Kidney (tissue), 14 donors: ENCODE results near the gene TRPM7. TPM values are rescaled to one million over a fixed set of nuclear protein-coding genes. Genes with fewer than 3 reads are reported as not detected.

Experiments used
- DNase-seq, 5 donors: peaks; one replicate each; pipeline ENCODE4 v3.0.0-alpha.2; 2013 to 2020
- FAIRE-seq: peaks from 2 replicates; lab custom pipeline; 2012; peaks lifted over from hg19 to GRCh38; lab: Jason Lieb, UNC
- H3K27ac ChIP-seq, 2 donors: one replicate each; pipeline ENCODE4 v1.7.0; 2013; ENCODE audit warnings: low read depth in 2 of 2, low read length in 2 of 2, inconsistent platforms in 1 of 2
- H3K27me3 ChIP-seq: one replicate; pipeline ENCODE4 v1.7.1; 2013; ENCODE audit warnings: low read length, inconsistent platforms; ENCODE audit not compliant: control insufficient read depth, insufficient read depth
- H3K36me3 ChIP-seq, 3 donors: one replicate each; pipeline versions ENCODE4 v1.7.0 to v1.7.1; 2013; ENCODE audit warnings: low read length in 3 of 3, control low read depth in 1 of 3, inconsistent platforms in 1 of 3; ENCODE audit not compliant: insufficient read depth in 3 of 3, control insufficient read depth in 2 of 3
- H3K4me1 ChIP-seq, 3 donors: one replicate each; pipeline versions ENCODE4 v1.7.0 to v1.7.1; 2013; ENCODE audit warnings: low read length in 3 of 3, inconsistent platforms in 1 of 3, low read depth in 1 of 3; ENCODE audit not compliant: control insufficient read depth in 2 of 3, insufficient read depth in 2 of 3
- H3K4me3 ChIP-seq, 3 donors: one replicate each; pipeline versions ENCODE4 v1.7.0 to v1.8.1; 2013; ENCODE audit warnings: low read length in 3 of 3, control low read depth in 1 of 3, inconsistent platforms in 1 of 3
- H3K9ac ChIP-seq, 3 donors: one replicate each; pipeline versions ENCODE4 v1.7.0 to v1.7.1; 2013; ENCODE audit warnings: low read length in 3 of 3, control low read depth in 1 of 3, inconsistent platforms in 1 of 3
- H3K9me3 ChIP-seq, 3 donors: one replicate each; pipeline versions ENCODE4 v1.7.0 to v1.7.1; 2013; ENCODE audit warnings: low read length in 3 of 3, control low read depth in 1 of 3, inconsistent platforms in 1 of 3; ENCODE audit not compliant: control insufficient read depth in 2 of 3, insufficient read depth in 1 of 3
- CTCF ChIP-seq: IDR thresholded peaks from 3 replicates; pipeline ENCODE4 v1.5.1; 2012; ENCODE audit warnings: mild to moderate bottlenecking, moderate library complexity, borderline replicate concordance; ENCODE audit not compliant: insufficient read depth; ENCODE audit errors: extremely low read depth
- intact Hi-C: fragments of 100-400 bp; cut with DNase I; formaldehyde crosslinking; loops from one replicate; pipeline ENCODE4 v1.11.1; 2022
- polyA plus RNA-seq: library from polyadenylated mRNA; stranded (reverse); fragments of 350-450 nt; fragmentation: Illumina TruSeq; extraction: RNeasy Lipid Tissue Mini Kit (QIAGEN cat#74804); gene quantifications from one replicate; pipeline ENCODE4 v1.2.3, GENCODE V29; 2014; ENCODE audit warnings: low read depth, low replicate concordance; ENCODE audit not compliant: insufficient read depth
- total RNA-seq: library from RNA; stranded (reverse); fragmentation: NEBNext Ultra II Directional; extraction: Animal tissue kit (Norgen Biotek cat#: 25700); gene quantifications from one replicate; pipeline ENCODE4 v1.2.1, GENCODE V29; 2021
- donor health status: control.
- donor health status: control.
- donor health status: control.
- donor health status: control.
- donor health status: control.
- donor health status: DM: yes; HTN: yes; CAD: no.
- donor health status: Normal renal cell carcinoma (clear cell type).

The TRPM7 gene
- total and polyA plus RNA-seq, 2 donors from 2014 or later: 17.0 to 38.3 TPM

- Histone ChIP-seq H3K9ac (no peak overlapping the region), H3K4me1 (no peaks in the 10 kb centered on the region), H3K4me3 (no peak overlapping the region), H3K36me3 (no peaks in the 10 kb centered on the region), H3K27ac (no peak overlapping the region), H3K27me3 (no peaks in the 10 kb centered on the region), H3K9me3 (no peaks in the 10 kb centered on the region)
- no peak for TF ChIP-seq CTCF
- DNase-seq (no peak), FAIRE-seq (no peak)
- intact Hi-C loops: no loop called here
These were observed 166.7 kb downstream of the TRPM7 start for GRCh38 chr15:50519740-50520425.

GRCh38 chr15:50513001-50513400 lies 173.6 kb downstream of the TRPM7 start:
- Histone ChIP-seq H3K27ac (no peak overlapping the region), H3K27me3 (no peaks in the 10 kb centered on the region), H3K4me3 (no peak overlapping the region), H3K4me1 (no peaks in the 10 kb centered on the region), H3K9ac (no peak overlapping the region), H3K36me3 (no peaks in the 10 kb centered on the region), H3K9me3 (no peaks in the 10 kb centered on the region)
- FAIRE-seq: peak; percentile 3
- intact Hi-C loops: no loop called here
- TF ChIP-seq CTCF: no peak
- no peak for DNase-seq

Other genes with a start within 250 kb of the TRPM7 start
- gene USP50, start 140.1 kb downstream of the TRPM7 start, total RNA-seq: 1.1 TPM
- not detected for gene USP50, start 140.1 kb downstream of the TRPM7 start, polyA plus RNA-seq
- gene SPPL2A, start 78.9 kb upstream of the TRPM7 start, total RNA-seq: 134 TPM
- gene SPPL2A, start 78.9 kb upstream of the TRPM7 start, polyA plus RNA-seq: 53.3 TPM
- 9.8 TPM for gene AP4E1, start 221.9 kb upstream of the TRPM7 start, total RNA-seq
- 2.0 TPM for gene AP4E1, start 221.9 kb upstream of the TRPM7 start, polyA plus RNA-seq